KBM-7 (cell line): ENCODE results near the gene ATIC.
A peak's percentile ranks its signal among the peaks of the same experiment; 100 is the strongest.

Experiments
- DNase-seq: peaks from one replicate; pipeline ENCODE4 v3.0.0-alpha.2; 2015
- in situ Hi-C: fragments of 300-500 bp; cut with MboI; formaldehyde crosslinking; loops from 2 replicates; pipeline ENCODE4 v1.14.3; 2020; ENCODE audit warnings: low sequenced_read_pairs, low pct_unique_long_range_greater_than_20kb, mixed read lengths

The ATIC gene

GRCh38 chr2:215388002-215388728 is 76.3 kb downstream of the ATIC start:
- DNase-seq = no peak
- in situ Hi-C loops = no loop called here

DNA sequence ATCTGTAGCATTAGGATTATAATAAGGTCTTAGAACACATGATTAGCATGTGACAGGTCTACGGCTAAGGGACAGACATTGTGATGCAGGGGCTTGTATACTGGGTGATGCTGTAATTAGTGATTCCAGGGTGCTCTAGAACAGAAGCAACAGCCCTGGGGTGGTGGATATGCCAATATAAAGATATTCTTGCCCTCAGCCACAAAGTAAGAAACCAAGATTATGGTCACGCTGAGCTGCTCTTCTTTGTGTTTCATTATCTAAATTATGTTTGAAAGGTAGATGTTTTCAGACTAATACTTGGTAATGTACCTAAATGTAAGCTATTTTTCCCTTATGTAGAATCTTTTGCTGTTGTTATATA is 78.7 kb downstream of the ATIC start:
- DNase-seq = no peak
- in situ Hi-C loops = no loop called here

DNA sequence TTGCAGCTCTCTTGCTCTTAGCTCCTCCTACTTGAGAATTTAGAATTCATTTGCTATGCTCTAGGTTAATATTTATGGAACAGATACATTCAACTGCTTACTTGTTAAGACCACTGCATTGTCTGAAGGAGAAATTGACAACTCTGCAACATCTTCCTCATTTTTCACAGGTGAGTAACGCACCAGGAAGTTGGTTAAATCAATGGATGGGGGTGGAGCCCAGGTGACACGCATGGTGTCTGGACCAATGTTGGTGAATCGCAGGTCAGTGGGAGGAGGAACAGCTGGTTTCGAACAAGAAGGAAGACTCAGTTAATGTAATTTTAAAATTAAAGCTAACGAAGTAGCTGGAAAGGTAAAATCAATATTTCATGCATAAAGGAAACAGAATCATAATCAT is 79.7 kb downstream of the ATIC start:
- DNase-seq = no peak
- in situ Hi-C loops = no loop called here

DNA sequence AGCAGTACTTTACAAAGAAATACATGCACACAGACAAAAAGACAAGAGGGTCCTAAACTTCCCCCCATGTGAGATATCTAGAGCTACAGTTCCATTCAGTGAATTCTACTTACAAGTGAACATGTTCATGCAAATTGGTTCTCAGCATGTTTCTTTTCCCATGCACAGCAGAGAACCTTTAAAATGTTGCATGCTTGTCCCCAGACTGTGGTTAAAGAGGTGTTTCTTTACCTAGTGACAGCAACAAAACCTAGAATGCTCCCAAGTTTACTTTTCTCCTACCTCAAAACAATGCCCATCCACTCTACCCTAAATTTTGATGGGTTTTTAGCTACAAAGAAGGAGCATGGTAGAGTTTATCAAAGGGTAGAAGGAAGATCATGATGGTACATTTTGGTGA is 80.3 kb downstream of the ATIC start:
- DNase-seq = no peak
- in situ Hi-C loops = no loop called here

GRCh38 chr2:215392687-215393270 is 80.9 kb downstream of the ATIC start:
- DNase-seq = no peak
- in situ Hi-C loops = no loop called here

DNA sequence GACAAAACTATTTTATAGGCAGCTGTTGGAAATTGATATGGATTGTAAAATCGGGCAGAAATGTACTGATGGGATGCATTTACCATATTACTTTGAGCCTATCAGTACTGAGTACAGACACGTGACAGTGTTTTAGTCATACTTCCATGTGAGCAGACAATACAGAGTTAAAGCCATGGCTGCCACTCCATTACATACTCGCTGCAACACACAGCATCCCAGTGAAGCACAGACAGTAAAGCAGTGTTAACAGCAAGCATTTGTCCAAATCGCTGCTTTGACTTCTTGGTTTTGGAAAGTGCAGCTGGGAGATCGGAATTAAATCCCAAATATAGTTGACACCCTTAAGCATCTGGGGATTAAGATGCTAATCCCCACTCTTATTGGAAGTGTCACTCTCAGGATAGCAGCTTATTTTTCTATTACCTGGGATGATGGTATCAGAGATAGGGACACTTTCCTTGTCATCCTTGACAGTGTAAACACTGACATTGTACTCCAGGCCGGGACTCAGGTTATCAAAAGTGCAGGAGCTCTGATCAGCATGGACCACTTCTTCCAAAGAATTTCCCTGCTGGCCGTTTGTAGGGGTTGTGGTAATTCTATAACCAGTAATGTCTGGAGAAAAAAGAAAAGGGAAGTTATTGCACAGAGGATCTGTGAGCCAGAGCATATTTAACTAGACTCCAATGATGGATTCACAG is 82.4 kb downstream of the ATIC start:
- DNase-seq = no peak
- in situ Hi-C loops = no loop called here

- DNase-seq = no peak
- in situ Hi-C loops = no loop called here
These were observed 84.0 kb downstream of the ATIC start for GRCh38 chr2:215395687-215396460.

DNA sequence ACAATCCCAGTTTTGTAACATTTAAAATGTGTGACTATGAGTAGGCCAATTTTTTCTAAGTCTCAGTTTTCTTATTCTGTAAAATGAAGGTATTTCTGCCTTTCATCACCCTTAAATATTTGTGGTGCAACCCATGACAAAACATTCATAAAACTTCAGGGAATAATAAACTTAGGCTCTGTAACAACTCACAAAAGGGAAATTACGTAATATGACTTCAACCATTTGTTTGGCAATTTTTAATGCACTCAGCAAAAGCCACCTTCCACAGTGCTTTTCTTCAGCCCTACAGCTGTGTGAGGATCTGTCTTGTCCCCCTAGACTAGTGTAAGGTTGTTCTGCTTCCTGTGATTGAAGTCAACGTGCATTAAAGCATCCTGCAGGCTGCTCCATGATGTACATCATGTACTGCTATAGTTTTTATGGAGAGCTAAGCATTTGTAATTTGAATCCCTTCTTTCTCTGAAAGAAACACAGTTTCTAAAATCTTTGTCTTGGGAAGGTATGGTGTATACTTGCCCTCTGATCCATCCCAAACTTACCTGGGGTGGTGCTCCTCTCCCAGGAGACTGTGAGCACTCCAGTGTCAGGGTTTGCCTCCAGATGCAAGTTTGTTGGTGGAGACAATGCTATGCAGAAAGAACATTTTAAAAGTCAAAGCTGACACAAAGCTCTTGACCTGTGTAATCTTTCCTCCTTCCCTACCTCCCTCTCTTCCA is 84.9 kb downstream of the ATIC start:
- in situ Hi-C loops = no loop called here
- peak; percentile 2 for DNase-seq

DNA sequence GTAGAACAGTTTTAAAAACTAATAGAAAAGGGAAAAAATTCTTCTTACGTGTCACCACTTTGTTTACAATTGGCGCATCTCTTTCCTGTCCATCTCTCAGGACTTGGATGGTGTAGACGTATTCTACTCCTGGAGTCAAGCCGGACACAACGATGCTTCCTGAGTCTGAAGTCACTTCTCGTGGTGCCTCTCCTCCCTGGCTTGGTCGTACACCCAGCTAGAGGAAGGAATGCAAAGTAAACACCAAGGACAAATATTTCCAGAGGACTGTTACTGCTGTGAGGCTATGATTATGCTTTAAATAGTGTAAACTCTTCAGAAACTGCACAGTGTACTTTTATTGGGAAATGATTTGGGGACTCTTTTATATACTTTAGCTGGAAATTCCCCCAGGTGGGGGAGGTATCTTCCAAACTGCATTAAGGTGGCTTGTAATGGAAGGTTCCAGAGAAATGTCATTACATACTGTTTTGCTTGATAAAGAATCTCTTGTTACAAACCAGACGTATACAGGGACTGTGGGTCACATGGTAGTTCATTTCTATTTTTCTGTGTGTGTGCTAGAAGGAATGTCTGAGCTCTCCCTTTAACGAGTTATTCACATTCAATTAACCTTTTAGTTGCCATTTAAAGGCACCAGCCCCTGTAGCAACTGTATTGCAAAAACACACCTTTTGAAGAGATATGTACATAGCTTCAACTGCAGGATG is 85.9 kb downstream of the ATIC start:
- in situ Hi-C loops = no loop called here
- DNase-seq = no peak

- in situ Hi-C loops = no loop called here
- no peak for DNase-seq
These were observed 87.3 kb downstream of the ATIC start for GRCh38 chr2:215399067-215399716.
